GM10266 (cell line): ENCODE data around the gene KRTAP29-1.
"Not testable (repeated sequence)": the region's sequence is repeated elsewhere in the genome, so short reads cannot be mapped to it uniquely, and the experiment has no call there.

Experiments used
- DNase-seq: peaks from one replicate; pipeline ENCODE4 v3.0.0; 2012; ENCODE audit errors: extremely low spot score
- TF ChIP-seq, protein P1 (sequence below): IDR thresholded peaks from 2 replicates; pipeline ENCODE4 v1.5.1; 2012; ENCODE audit warnings: mild to moderate bottlenecking, low read depth; ENCODE audit not compliant: control insufficient read depth, insufficient read depth; ENCODE audit errors: missing control alignments

The KRTAP29-1 gene

DNA sequence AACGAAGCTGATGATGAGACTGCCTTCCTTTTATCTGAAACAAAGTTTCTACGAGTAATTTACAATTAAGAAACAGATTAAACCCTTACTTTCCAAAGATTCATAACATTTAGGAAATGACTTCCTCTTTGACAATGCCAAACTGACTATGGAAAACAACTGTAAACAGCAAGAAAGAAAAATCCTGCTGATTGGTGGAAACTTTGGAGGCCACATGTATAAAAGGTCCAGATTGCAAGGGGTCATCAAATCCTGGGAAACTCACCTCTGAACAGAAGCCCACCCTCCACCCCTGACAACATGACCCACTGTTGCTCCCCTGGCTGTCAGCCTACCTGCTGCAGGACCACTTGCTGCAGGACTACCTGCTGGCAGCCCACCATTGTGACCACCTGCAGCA lies 37.6 kb downstream of the KRTAP29-1 start, which contains the start of gene KRTAP9-6:
Gene KRTAP9-6, plus strand, starts transcription at position 301 of the 400 bp plus-strand sequence. Its CDS starts 0 bp downstream, at position 301.
- TF ChIP-seq, protein P1, sequence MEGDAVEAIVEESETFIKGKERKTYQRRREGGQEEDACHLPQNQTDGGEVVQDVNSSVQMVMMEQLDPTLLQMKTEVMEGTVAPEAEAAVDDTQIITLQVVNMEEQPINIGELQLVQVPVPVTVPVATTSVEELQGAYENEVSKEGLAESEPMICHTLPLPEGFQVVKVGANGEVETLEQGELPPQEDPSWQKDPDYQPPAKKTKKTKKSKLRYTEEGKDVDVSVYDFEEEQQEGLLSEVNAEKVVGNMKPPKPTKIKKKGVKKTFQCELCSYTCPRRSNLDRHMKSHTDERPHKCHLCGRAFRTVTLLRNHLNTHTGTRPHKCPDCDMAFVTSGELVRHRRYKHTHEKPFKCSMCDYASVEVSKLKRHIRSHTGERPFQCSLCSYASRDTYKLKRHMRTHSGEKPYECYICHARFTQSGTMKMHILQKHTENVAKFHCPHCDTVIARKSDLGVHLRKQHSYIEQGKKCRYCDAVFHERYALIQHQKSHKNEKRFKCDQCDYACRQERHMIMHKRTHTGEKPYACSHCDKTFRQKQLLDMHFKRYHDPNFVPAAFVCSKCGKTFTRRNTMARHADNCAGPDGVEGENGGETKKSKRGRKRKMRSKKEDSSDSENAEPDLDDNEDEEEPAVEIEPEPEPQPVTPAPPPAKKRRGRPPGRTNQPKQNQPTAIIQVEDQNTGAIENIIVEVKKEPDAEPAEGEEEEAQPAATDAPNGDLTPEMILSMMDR: no peak
- DNase-seq: no peak

DNA sequence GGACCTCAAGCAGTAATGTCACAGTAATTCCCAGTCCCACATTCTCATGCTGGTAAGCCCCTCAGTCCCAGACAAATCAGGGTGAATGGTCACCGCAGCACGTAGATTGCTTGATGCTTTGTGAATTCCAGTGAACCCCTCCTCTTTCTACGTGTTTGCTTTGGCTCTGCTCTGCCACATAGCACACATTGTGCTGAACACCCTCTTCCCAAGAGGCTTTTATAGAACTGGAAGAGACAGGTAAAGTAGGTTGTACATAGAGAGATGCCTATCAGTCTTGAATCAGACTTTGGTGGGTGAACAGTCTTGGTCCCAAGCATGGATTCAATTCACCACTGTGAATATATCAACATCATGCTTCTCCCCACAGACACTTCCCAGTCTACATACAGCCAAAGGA lies 38.1 kb downstream of the KRTAP29-1 start:
- peak; percentile 0 for DNase-seq
- TF ChIP-seq, protein P1: no peak

DNA sequence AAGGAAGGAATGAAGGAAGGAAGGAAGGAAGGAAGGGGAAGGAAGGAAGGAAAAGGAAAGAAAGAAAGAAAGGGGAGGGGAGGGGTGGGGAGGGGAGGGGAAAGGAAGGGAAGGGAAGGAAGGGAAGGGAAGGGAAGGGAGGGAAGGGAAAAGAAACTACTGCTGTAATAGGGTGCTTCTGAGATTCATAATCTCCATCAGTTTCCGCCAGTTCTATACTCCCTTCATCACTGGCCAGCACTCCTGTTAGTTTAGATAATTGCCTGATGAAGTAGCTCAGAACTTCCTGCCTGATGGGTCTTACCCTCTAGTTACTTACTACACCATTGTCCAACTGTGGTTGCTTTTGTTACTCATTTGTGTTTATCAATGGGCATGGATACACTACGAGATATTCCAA lies 39.4 kb downstream of the KRTAP29-1 start:
- DNase-seq: peak; percentile 0
- TF ChIP-seq, protein P1: no peak

DNA sequence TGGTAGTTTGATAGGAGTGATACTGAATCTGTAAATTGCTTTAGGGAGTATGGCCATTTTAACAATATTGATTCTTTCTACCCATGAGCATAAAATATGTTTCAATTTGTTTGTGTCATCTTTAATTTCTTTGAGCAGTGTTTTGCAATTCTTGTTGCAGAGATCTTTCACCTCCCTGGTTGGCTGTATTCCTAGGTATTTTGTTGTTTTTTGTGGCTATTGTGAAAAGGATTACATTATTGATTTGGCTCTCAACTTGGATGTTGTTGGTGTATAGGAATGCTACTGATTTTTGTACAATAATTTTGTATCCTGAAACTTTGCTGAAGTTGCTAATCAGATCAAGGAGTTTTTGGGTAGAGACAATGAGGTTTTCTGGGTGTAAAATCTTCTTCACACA lies 44.2 kb downstream of the KRTAP29-1 start:
- no peak for DNase-seq
- TF ChIP-seq, protein P1: no peak

DNA sequence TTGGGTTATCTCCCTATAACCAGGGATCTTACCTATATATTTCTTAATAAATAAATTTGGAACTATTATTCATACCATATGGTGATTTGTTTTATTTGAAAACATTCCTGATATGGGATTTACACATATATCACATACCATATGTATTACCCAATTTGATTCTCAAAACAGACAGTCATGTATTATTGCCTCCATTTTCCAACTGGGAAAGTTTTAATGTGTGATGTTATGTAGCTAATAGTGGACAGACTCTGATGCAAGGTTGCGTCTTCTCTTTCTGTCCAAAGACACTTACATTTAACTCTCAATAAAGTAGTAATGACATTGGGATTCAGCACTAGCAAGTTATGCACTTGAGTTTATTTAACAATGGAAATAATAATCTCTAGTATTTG lies 46.4 kb downstream of the KRTAP29-1 start:
- DNase-seq: peak; percentile 0

DNA sequence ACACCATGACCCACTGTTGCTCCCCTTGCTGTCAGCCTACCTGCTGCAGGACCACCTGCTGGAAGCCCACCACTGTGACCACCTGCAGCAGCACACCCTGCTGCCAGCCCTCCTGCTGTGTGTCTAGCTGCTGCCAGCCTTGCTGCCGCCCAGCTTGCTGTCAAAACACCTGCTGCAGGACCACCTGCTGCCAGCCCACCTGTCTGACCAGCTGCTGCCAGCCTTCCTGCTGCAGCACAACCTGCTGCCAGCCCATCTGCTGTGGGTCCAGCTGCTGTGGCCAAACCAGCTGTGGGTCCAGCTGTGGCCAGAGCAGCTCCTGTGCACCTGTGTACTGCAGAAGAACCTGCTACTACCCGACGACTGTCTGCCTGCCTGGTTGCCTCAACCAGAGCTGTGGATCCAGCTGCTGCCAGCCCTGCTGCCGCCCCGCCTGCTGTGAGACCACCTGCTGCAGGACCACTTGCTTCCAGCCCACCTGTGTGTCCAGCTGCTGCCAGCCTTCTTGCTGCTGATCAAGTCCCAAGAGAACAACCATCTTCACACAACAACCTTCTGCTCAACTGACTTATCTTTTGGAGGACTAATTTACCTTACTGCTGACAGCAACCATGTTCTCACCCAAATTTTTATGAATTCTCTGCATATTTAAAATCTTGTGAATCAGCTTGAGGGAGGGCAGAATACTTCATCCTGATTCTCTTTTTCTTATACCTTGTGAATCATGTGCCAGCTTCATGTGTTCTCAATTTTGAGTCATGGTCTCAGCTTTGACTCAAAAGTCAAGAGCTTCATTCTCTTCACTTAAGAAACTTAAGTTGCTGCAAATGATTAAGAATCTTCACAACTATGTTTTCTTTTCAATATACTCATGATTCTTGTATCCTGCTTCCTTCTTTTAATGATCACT lies 47.0 kb downstream of the KRTAP29-1 start, which contains the start of gene KRTAP9-9:
Gene KRTAP9-9, plus strand, starts transcription at position 4 of the 910 bp plus-strand sequence.
- DNase-seq: not testable (repeated sequence)

More for the DNA sequence above, 46.4 kb downstream of the KRTAP29-1 start:
- TF ChIP-seq, protein P1: no peak

DNA sequence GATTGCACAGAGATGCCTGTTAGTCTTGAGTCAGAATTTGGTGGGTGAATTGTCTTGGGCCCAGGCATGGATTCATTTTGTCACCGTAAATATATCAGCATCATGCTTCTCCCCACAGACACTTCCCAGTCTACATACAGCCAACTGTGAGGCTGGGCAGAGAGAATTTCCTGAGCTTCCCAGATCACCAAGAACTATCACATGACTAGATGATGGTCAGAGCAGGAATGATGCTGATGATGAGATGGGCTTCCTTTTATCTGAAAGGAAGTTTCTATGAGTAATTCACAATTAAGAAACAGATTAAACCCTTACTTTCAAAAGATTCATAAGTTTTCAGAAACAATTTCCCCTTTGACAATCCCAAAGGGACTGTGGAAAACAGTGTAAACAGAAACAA lies 47.8 kb downstream of the KRTAP29-1 start:
- DNase-seq: no peak
- TF ChIP-seq, protein P1: no peak
